GM18526 (cell line): Measurements from ENCODE around the gene NOS1AP.

ENCODE experiments used
- POLR2A ChIP-seq: IDR thresholded peaks from 3 replicates; pipeline ENCODE4 v1.6.1; 2011; ENCODE audit not compliant: insufficient read length; ENCODE audit errors: extremely low read depth

Gene NOS1AP

GRCh38 chr1:162138599-162139181 is 69.2 kb downstream of the NOS1AP start:
- no peak for TF ChIP-seq POLR2A

GRCh38 chr1:162139211-162139610 is 69.7 kb downstream of the NOS1AP start:
- TF ChIP-seq POLR2A: no peak

GRCh38 chr1:162141281-162142054 is 72.0 kb downstream of the NOS1AP start:
- TF ChIP-seq POLR2A: no peak

DNA sequence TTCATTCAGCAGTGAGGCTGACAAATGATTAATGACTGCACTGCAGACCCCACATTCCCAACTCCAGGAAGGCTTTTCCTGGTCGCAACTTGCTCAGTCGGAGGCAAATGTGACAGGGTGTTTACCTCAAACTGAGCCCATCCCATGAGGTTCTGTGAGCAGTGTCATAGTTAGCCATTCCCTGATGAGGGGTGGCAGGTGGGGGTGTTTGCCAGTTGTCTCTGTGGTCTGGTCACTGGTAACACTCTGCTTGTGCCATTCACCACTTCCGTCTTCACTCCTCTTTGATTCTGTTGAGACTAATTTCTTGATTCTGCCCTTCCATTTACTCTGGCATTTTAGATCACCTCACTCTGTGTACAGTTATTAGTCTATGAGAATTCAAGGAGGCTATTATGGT is 73.5 kb downstream of the NOS1AP start:
- TF ChIP-seq POLR2A: no peak

GRCh38 chr1:162144268-162144667 is 74.8 kb downstream of the NOS1AP start:
- TF ChIP-seq POLR2A: no peak

DNA sequence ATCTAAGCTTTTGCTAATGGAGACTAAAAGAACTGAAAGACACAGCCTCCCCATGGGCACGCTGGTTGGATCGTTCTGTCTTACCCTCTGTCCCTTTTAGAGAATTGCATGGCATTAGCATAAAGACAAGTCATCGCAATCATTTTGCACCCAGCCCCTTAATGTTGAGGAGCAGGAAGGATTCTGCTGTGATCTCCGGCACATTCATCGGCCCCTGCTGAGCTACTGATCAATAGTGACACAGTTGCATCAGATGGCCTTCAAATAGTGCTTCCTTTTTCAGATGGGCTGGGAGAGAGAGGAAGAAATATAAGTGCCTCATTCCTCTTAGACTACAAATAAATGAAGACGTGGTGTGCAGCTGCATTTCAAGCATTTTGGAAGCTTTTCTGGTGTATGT is 75.4 kb downstream of the NOS1AP start:
- no peak for TF ChIP-seq POLR2A

DNA sequence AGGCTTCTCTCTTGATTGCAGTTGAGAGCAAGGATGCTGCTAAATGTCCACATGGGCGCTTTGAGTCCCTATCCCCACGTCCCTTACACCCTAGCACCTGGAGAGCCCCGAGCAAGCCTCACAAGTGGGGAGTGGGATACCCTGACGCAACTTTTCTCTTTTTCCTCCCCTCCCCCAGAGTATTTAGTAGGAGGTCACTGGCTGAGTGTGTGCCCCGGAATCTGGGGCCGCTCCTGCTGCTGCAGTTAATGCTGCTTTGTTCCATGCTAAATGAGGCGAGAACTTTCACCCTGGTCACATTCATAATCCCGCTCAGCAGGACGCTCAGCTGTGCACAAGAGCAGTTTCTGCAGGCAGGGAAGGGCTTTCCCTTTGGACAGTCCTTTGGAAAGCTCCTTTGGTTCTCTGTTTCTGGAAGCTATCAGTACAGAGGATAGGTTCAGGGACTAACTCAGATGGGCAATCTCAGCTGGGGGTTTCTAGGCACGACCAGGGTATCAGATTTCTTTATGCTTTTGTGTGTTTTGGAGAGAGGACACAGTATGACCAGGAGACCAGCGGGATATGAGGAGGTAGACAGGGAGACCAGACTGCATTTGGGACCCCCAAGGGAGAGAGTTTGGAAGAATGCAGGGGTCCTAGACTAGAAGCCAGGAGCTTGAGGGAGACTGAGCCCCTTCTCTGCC is 75.9 kb downstream of the NOS1AP start:
- no peak for TF ChIP-seq POLR2A

DNA sequence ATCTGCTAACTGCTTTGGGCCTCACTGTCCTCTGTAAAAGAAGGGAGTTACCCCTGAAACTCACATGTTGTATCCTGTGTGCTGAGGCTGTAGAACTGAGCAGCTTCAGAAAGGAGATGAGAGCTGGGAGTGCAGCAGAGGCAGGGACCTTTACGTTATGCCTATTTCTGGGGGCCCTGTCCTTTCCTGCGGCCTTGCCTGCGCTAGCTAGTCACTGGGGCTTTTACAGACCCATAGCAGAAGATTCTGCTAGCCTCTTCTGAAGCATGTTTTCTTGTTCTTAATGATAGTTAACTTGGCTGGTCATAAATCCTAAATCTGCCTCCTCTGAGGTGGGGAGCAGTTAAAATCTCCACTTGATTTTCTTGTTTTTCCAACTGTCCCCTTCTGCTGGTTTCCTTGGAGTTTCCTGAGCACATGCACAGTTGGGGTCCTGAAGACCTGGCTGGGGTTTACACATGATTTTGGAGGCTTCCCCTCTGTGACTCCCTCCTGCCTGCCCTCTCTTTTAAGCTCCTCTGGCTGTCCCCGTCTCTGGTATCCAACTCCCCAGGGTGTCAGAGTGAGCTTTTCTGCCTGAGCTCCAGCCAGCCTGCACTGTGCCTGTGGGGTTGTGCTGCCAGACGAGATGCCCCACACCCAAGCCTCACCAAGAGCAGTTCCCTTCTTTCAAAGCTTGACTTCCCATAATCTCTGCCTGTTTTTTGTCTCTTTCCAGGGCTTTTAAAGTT is 76.6 kb downstream of the NOS1AP start:
- no peak for TF ChIP-seq POLR2A

DNA sequence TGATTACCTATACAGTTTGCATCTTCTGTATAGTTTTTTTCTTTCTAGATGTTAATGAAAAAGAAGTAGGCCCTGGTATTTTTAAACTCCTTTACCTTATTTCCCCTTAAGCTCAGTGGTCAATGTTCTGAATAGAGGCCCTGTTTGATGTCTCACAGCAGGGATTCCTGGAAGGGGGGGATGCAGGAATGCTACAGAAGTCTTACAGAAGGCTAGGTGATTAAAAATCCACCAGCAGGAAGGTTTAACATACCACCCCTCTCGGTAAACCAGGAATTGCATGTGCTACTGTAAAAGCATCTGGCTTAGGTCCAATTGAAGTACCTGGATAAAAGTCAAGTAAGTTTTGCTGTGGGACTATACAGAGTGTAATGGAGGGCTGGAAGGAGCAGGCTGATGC is 78.3 kb downstream of the NOS1AP start:
- TF ChIP-seq POLR2A: no peak

- TF ChIP-seq POLR2A: no peak
Observed at GRCh38 chr1:162150112-162150511, 80.6 kb downstream of the NOS1AP start.

DNA sequence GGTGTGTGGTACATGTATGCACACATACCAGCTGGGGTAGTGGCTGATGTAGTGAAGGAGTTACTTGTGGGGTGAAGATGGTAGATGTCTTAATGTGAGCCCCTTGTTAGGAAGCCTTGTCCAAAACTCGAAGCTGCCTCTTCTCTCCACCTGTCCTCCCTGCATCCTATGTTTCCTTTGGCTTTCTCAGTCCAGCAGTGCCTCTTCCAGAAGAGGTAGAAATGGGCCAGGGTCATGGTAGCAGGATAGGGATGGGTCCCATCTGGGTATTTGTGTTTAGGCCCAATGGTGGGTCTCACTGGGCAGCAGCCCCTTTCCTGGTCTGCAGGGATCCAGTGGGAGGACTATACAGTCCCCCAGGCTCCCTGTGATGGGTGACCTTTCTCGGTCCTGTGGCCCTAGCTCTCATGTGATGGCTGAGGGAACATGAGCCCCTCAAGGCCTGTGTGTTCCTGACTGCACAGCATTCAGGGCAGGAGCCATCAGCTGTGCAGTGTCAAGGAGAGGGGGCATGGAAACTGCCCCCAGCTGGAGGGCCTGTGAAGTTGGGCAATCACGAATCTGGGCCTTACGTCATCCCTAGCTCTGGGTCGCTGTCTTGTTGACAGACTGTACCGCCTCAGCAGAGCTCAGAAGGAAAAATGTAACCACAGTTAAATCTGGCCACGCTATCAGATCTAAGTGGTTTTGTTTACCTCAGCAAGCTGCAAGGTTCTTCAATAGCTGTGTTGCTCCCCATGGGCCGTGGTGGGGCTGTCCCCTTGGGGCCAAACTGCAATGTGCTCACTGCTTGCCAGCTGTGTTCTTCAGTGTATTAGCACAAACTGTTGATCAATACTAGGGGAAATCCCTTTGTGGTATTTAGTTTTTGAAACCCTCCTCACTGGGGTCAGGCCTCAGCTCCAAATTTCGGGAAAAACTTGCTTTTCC is 82.7 kb downstream of the NOS1AP start:
- TF ChIP-seq POLR2A: no peak

- no peak for TF ChIP-seq POLR2A
Observed at GRCh38 chr1:162153374-162153773, 83.9 kb downstream of the NOS1AP start.

DNA sequence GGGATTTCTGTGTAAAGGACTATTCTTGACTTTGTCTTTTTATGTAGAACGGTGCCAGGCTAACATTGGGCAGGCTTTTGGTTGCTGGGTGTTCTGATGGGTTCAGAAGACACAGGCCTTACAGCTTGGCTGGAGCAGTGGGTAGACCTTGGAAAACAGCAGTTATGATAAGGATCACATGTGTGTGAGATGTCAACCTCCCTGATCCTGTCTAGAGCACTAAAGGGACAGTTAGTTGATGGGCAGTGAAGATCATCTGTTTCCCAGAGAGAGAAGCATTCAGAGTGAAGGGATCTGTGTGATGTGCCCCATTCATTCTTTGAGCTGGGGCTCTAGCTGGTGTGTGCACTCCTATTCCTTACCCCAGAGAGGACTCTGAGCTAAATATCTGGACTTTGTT is 88.0 kb downstream of the NOS1AP start:
- no peak for TF ChIP-seq POLR2A

DNA sequence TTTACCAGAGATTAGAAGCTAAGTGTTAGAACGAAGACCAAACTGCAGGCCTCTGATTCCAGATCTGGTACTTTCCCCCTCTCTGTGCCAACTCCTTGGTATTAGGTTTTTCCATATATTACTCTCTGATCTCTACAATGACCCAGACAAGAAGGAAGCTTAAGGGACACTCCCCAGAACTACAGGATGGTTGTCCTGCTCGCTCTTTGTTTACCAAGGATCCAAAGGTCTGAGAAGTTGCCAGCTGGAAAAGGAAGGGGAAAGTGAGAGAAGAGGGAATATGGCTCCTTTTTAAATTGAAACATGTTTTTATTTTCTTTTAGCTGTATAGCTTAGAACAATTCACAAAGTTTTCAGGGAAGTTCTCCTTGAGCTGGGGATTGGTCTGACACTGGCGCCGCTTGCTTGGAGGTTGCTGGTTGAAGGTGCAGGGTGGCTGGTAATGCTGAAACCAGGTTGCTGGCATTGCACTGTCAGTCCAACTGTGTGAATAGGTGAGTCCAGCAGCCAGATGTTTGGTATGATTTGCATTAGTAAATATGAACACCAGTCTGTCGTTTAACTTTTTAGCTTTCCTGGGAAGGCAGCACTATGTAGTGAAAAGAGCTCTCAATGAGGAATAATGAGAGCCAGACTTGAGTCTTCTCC is 89.3 kb downstream of the NOS1AP start:
- TF ChIP-seq POLR2A: no peak
